ENCODE results near the gene SCAP.
"Not testable (repeated sequence)": the region's sequence is repeated elsewhere in the genome, so short reads cannot be mapped to it uniquely, and the experiment has no call there.

SCAP gene

DNA sequence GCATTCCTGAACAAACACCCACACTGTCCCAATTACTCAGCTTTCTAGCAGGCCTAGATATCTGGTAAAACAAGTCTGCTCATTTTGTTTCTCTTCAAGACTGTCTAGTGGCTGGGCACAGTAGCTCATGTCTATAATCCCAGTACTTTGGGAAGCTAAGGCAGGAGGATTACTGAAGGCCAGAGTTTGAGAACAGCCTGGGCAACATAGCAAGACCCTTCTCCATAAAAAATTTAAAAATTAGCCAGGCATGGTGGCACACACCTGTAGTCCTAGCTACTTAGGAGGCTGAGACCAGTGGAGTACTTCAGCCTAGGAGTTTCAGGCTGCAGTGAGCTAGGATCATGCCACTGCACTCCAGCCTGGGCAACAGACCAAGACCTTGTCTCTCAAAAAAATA lies 101.2 kb downstream of the SCAP start:
- H3K4me3 ChIP-seq (ENCODE audit: low read depth, low read length): no peak overlapping the region
- DNase-seq (ENCODE audit: low read depth): no peak
- TF ChIP-seq, protein P1, sequence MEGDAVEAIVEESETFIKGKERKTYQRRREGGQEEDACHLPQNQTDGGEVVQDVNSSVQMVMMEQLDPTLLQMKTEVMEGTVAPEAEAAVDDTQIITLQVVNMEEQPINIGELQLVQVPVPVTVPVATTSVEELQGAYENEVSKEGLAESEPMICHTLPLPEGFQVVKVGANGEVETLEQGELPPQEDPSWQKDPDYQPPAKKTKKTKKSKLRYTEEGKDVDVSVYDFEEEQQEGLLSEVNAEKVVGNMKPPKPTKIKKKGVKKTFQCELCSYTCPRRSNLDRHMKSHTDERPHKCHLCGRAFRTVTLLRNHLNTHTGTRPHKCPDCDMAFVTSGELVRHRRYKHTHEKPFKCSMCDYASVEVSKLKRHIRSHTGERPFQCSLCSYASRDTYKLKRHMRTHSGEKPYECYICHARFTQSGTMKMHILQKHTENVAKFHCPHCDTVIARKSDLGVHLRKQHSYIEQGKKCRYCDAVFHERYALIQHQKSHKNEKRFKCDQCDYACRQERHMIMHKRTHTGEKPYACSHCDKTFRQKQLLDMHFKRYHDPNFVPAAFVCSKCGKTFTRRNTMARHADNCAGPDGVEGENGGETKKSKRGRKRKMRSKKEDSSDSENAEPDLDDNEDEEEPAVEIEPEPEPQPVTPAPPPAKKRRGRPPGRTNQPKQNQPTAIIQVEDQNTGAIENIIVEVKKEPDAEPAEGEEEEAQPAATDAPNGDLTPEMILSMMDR (IDR thresholded peaks at IDR 0.05; ENCODE audit: low read depth, low read length, missing control alignments): no peak

DNA sequence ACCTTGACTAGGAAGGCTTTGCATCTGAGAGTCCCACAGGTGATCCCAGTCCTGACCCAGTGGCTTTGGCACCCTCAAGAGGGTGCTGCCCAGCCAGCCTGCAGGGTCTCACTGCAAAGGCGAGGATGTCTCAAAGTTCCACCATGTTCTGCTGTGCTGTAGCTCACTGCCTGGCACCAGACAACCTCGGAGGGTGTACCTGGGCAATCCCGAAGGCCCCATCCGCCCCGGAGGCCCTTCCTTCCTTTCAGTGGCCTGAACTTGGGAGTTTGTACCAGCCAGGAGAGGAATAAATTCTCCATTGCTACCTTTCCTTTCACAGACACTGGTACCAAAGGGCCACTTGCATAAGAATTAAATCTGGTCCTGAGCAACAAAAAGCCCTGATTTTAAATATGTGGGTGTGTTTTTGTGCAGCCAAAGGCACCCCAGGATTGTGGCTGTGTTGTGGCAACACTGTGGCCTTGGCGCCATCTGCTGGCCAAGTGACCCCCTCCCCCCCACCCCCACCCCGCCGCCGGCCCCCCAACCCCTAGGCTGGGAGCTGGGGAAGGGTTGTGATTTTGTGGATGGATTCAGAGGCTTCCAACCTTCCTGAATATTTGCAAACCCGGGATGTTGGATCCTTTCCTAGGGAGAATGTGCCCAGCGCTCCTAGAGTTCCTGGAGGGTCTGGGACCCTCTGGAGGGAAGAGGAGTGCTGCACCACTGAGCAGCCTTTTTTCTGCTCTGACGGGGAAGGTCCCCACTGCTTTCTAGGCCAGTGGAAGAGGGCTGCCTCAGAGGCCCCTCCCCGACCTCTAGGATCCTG lies 104.6 kb downstream of the SCAP start:
- DNase-seq (ENCODE audit: low read depth): no peak
- no peak overlapping the region for H3K4me3 ChIP-seq (ENCODE audit: low read depth, low read length)
- TF ChIP-seq, protein P1 (IDR thresholded peaks at IDR 0.05; ENCODE audit: low read depth, low read length, missing control alignments): peak; percentile 57

GRCh38 chr3:47370020-47370419 lies 105.7 kb downstream of the SCAP start:
- DNase-seq (ENCODE audit: low read depth); H3K4me3 ChIP-seq (ENCODE audit: low read depth, low read length): not testable (repeated sequence)

DNA sequence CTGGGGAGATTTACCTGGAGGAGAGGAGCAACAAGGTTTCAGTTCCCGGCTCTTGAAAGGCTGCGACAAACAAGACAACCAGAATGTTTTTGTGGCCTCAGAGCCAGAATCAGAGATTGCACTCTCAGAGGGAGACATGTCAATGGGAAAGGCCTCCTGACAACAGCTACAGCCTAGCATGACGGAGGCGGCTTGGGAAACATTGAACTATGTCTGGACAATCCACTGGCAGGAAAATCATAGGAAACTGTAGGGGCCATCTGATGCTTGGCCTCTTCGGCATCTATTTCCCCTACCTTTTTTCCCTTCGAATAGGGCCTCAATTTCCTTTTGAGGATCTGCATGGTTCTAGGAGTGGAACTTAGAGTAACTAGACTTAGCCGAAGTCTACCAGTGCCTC lies 108.1 kb downstream of the SCAP start:
- no peak for DNase-seq (ENCODE audit: low read depth)
- TF ChIP-seq, protein P1 (IDR thresholded peaks at IDR 0.05; ENCODE audit: low read depth, low read length, missing control alignments): no peak

GRCh38 chr3:47366833-47367232 lies 108.9 kb downstream of the SCAP start:
- no peak for DNase-seq (ENCODE audit: low read depth)
- H3K4me3 ChIP-seq (ENCODE audit: low read depth, low read length): no peak overlapping the region
- TF ChIP-seq, protein P1 (IDR thresholded peaks at IDR 0.05; ENCODE audit: low read depth, low read length, missing control alignments): no peak

More for the DNA sequence above, 108.1 kb downstream of the SCAP start:
- H3K4me3 ChIP-seq (ENCODE audit: low read depth, low read length): no peak overlapping the region

GRCh38 chr3:47365213-47366153 lies 110.3 kb downstream of the SCAP start:
- no peak overlapping the region for H3K4me3 ChIP-seq (ENCODE audit: low read depth, low read length)
- TF ChIP-seq, protein P1 (IDR thresholded peaks at IDR 0.05; ENCODE audit: low read depth, low read length, missing control alignments): no peak
- no peak for DNase-seq (ENCODE audit: low read depth)
